Immature natural killer cell (primary cell): Measurements from ENCODE around the gene PURB. TPM values are rescaled to one million over a fixed set of nuclear protein-coding genes. Genes with fewer than 3 reads are reported as not detected.
"Not testable (repeated sequence)": the region's sequence is repeated elsewhere in the genome, so short reads cannot be mapped to it uniquely, and the experiment has no call there.

Source experiments
- DNase-seq, 3 donors: peaks; one replicate each; pipeline ENCODE4 v3.0.0; 2022; ENCODE audit warnings: mixed read lengths in 1 of 3
- H3K27ac Mint-ChIP-seq, 6 donors: one replicate each; pipeline ENCODE4 v1.8.0; 2020; ENCODE audit warnings: mixed read lengths in 6 of 6, mild to moderate bottlenecking in 5 of 6, inconsistent platforms in 4 of 6, moderate library complexity in 3 of 6
- H3K27me3 Mint-ChIP-seq, 3 donors: one replicate each; pipeline ENCODE4 v1.8.0; 2020 to 2021; ENCODE audit warnings: low read depth in 3 of 3, mild to moderate bottlenecking in 3 of 3, mixed read lengths in 3 of 3, moderate library complexity in 3 of 3, inconsistent platforms in 1 of 3
- H3K36me3 Mint-ChIP-seq, 3 donors: one replicate each; pipeline ENCODE4 v1.8.0; 2020; ENCODE audit warnings: mixed read lengths in 3 of 3, inconsistent platforms in 2 of 3, mild to moderate bottlenecking in 2 of 3
- H3K4me1 Mint-ChIP-seq, 2 donors: one replicate each; pipeline ENCODE4 v1.8.0; 2020; ENCODE audit warnings: inconsistent platforms in 2 of 2, mild to moderate bottlenecking in 2 of 2, mixed read lengths in 2 of 2, moderate library complexity in 1 of 2
- H3K4me3 Mint-ChIP-seq, 5 donors: one replicate each; pipeline ENCODE4 v1.8.0; 2020; ENCODE audit warnings: mild to moderate bottlenecking in 5 of 5, mixed read lengths in 5 of 5, inconsistent platforms in 3 of 5, moderate library complexity in 3 of 5
- H3K9me3 Mint-ChIP-seq, 6 donors: one replicate each; pipeline ENCODE4 v1.8.0; 2020; ENCODE audit warnings: mild to moderate bottlenecking in 6 of 6, mixed read lengths in 6 of 6, inconsistent platforms in 4 of 6, moderate library complexity in 3 of 6
- polyA plus RNA-seq, 3 donors: library from polyadenylated mRNA; unstranded; fragments of 300-500 nt; fragmentation: Illumina TruSeq; gene quantifications; one replicate each; pipeline ENCODE4 v1.2.3, GENCODE V29; 2021

Gene PURB
- polyA plus RNA-seq, 3 donors from 2014 or later: 2.4 to 3.2 (median 3.2) TPM

DNA sequence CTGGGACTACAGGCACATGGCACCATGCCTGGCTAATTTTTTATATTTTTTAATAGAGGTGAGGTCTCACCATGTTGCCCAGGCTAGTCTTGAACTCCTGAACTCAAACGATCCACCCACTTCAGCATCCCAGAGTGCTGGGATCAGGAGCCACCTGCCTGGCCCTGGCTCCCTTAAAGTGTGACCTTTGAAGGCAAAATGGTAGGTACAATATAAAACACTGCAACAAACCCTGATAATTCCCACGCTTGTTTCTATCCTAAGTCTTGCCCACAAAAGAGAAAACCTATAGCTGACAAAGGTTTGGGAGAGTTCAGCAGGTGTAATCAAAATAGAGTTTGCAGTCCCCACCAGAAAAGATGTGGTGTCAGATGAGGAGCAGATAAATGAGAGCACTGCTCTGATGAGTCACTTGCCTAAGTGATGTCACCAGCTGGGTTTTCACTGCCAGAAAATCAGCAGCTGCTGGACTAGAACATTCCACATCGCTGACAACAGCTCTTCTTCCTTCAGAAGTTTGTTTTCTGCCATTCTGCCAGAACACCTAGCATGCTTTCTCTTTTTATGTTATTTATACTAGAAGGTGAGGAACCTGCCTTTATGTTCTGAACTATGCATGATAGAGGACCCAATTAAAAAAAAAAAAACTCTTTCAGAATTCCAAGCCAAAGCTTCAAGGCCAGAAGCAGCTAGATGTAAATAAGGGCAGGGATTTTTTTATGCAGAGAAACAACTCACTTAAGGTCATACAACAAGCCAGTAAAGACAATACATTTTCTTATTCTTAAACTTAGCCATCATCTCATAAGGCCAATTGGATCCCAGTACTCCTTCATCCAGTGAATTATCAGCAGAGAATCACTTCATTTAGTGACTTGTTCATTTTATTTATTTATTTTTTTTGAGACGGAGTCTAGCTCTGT, 18.0 kb downstream of the PURB start:
- Mint-ChIP-seq H3K9me3 (no peaks in the 10 kb centered on the region), H3K27ac (no peak overlapping the region), H3K4me3 (no peak overlapping the region), H3K27me3 (peaks cover 0 to 6% (median 2%) of the 10 kb centered on the region in 3 donors), H3K4me1 (no peaks in the 10 kb centered on the region), H3K36me3 (no peaks in the 10 kb centered on the region)
- no peak for DNase-seq

DNA sequence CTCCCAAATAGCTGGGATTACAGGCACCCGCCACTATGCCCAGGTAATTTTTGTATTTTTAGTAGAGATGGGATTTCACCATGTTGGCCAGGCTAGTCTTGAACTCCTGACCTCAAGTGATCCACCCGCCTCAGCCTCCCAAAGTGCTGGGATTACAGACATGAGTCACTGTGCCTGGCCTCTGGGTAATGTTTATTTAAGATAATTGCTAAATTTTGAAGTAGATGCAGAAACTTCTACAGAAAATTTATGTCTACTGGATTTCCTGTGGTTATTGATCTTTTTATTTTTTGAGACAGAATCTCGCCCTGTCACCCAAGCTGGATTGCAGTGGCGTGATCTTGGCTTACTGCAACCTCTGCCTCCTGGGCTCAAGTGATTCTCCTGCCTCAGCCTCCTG, 23.4 kb downstream of the PURB start:
- not testable (repeated sequence) for H3K4me3 Mint-ChIP-seq, DNase-seq, H3K27me3 Mint-ChIP-seq, H3K4me1 Mint-ChIP-seq, H3K36me3 Mint-ChIP-seq, H3K27ac Mint-ChIP-seq, H3K9me3 Mint-ChIP-seq

DNA sequence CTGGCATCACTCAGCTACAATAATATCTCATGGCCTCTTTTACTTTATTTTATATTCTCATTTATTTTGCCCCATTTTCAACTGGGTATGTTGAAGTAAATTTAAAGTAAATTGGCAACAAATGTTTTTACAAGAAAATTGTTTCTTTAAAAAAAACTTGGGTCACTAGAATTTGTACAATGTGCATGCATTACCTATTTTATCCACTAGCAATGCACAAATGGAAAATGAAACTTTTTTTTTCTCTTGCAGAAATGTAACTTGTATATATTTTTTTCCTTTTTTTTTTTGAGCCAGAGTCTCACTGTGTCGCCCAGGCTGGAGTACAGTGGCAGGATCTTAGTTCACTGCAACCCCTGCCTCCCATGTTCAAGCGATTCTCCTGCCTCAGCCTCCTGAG, 27.2 kb downstream of the PURB start:
- H3K36me3 Mint-ChIP-seq: no peaks in the 10 kb centered on the region
- no peak overlapping the region for H3K4me3 Mint-ChIP-seq
- no peak for DNase-seq
- H3K9me3 Mint-ChIP-seq: no peaks in the 10 kb centered on the region
- H3K27ac Mint-ChIP-seq: peak overlapping the region in 1 of 6 donors; percentile 19
- peaks cover 0 to 4% (median 0%) of the 10 kb centered on the region in 3 donors for H3K27me3 Mint-ChIP-seq
- H3K4me1 Mint-ChIP-seq: peaks cover 5 to 6% of the 10 kb centered on the region in 2 donors

DNA sequence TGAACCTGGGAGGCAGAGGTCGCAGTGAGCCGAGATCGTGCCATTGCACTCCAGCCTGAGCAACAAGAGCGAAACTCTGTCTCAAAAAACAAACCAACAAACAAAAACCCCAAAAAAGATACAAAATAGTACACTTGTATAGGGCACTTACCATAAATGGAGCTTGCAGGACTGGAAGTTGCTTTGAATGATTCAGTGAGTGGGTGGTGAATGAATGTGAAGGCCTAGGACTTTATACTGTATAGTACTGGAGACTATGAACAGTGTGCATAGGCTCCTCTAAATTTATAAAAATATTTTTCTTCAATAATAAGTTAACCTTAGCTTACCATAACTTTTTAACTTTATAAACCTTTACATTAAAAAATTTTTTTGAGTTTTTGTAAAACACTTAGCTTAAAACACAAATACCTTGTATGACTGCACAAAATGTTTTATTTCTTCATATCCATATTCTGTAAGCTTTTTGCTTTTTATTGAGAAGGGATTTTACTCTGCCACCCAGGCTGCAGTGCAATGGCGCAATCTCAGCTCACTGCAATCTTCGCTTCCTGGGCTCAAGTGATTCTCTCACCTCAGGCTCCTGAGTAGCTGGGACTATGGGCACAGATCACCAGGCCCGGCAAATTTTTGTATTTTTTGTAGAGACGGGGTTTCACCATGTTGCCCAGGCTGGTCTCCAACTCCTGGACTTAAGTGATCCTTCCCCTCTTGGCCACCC, 30.5 kb downstream of the PURB start:
- H3K27ac Mint-ChIP-seq: no peak overlapping the region
- peaks cover 5 to 6% of the 10 kb centered on the region in 2 donors for H3K4me1 Mint-ChIP-seq
- H3K36me3 Mint-ChIP-seq: no peaks in the 10 kb centered on the region
- no peak overlapping the region for H3K4me3 Mint-ChIP-seq
- DNase-seq: no peak
- no peaks in the 10 kb centered on the region for H3K9me3 Mint-ChIP-seq
- H3K27me3 Mint-ChIP-seq: peaks cover 0 to 4% (median 0%) of the 10 kb centered on the region in 3 donors

DNA sequence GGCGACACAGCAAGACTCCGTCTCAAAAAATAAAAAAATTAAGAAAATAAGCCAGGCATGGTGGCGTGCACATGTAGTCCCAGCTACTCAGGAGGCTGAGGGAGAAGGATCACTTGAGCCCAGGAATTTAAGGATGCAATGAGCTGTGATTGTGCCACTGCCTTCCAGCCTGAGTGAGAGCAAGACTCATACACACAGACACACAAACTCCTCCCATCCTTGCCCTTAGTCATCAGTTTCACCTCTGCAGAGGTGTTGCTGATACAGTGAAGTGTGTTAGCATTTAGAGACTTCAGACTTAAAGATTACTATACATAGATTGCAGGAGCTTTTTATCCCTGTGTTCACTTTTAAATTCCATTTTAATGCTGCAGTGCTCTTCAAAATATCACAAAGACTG, 31.9 kb downstream of the PURB start:
- no peak overlapping the region for H3K4me3 Mint-ChIP-seq
- no peaks in the 10 kb centered on the region for H3K36me3 Mint-ChIP-seq
- no peaks in the 10 kb centered on the region for H3K9me3 Mint-ChIP-seq
- H3K4me1 Mint-ChIP-seq: peaks cover 6 to 13% of the 10 kb centered on the region in 2 donors
- no peak for DNase-seq
- peaks cover 0 to 6% (median under 1%) of the 10 kb centered on the region in 3 donors for H3K27me3 Mint-ChIP-seq
- H3K27ac Mint-ChIP-seq: no peak overlapping the region

DNA sequence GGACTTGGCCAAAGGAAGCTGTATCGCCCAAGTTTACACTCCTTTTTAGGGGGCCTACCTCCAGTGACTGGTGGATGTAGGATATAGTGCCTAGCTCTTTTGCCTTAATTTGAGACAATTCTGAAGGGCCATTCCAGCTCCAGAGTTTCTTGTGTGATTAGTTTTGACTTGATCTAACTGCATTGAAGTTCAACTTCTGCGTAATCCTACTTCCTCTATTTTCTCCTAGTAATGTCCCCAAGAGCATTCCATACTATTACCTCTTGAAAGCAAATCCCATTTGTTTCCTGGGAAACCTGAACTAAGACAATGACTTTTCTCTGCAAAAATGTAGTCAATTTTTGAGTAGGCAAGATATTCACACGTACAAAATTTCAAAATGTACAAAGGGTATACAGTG, 32.7 kb downstream of the PURB start:
- Mint-ChIP-seq H3K36me3 (no peaks in the 10 kb centered on the region), H3K27me3 (peaks cover 4 to 11% (median 7%) of the 10 kb centered on the region in 3 donors), H3K4me3 (no peak overlapping the region), H3K4me1 (peaks cover 6 to 16% of the 10 kb centered on the region in 2 donors), H3K27ac (no peak overlapping the region), H3K9me3 (no peaks in the 10 kb centered on the region)
- DNase-seq: no peak

DNA sequence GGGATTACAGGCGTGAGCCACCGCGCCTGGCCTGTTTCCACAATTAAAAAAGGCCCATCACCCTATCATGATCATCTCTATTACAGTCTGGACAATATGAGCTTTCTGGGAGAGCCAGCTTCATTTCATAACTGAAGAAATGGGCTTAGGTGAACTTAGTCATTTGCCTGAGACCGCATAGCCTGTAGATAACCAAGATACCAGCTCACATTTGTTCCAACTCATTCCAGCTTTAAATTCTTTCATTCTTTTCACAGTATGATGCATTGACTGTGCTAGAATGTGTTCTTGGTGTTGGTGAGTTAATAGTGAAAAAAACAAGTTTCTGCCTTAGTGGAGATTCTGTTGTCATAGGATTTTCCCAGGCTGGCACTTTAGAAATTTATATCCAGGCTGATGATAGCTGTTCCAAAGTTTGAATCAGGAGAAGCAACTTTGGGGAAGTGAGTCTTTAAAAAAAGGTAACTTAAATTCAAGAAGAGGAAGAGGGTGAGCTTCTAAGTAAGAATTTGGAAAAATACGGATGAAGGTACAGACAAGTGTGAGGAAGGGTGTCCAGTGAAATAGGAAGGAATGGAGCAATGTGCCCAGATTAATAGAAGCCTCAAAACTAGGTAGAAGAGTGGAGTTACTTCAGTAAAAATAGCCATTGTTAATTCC, 35.3 kb downstream of the PURB start:
- Mint-ChIP-seq H3K27ac (peak overlapping the region in 5 of 6 donors; percentile 6 to 93 (median 57)), H3K9me3 (no peaks in the 10 kb centered on the region), H3K27me3 (peaks cover 21 to 30% (median 26%) of the 10 kb centered on the region in 3 donors), H3K36me3 (no peaks in the 10 kb centered on the region), H3K4me1 (peaks cover 24 to 32% of the 10 kb centered on the region in 2 donors), H3K4me3 (peak overlapping the region; percentile 52 to 98 (median 96))
- no peak for DNase-seq

DNA sequence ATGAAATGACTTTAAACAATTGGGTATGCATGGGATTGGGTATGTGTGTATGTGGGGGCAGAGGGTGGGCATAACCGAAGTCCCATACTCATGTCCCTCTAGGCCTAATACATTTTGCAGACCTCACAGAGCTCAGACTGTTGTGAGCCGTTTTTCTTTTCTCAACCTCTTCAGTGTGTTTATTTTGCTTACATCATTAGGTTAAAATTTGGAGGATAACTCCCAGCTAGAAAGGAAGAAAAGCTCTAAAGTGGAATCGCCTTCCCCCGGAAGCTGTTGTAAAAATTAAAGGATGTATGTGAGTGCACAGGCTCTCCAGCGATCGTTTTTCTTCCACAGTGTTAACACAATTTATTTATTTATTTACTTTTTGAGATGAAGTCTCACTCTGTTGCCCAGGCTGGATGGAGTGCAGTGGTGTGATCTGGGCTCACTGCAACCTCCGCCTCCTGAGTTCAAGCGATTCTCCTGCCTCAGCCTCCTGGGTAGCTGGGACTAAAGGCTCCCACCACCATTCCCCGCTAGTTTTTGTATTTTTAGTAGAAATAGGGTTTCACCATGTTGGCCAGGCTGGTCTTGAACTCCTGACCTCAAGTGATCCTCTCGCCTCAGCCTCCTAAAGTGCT, 36.0 kb downstream of the PURB start:
- H3K27ac Mint-ChIP-seq: peak overlapping the region; percentile 64 to 99 (median 94)
- peaks cover 21 to 30% (median 26%) of the 10 kb centered on the region in 3 donors for H3K27me3 Mint-ChIP-seq
- peak overlapping the region; percentile 91 to 98 (median 96) for H3K4me3 Mint-ChIP-seq
- no peaks in the 10 kb centered on the region for H3K9me3 Mint-ChIP-seq
- H3K36me3 Mint-ChIP-seq: no peaks in the 10 kb centered on the region
- no peak for DNase-seq
- peaks cover 30 to 38% of the 10 kb centered on the region in 2 donors for H3K4me1 Mint-ChIP-seq

DNA sequence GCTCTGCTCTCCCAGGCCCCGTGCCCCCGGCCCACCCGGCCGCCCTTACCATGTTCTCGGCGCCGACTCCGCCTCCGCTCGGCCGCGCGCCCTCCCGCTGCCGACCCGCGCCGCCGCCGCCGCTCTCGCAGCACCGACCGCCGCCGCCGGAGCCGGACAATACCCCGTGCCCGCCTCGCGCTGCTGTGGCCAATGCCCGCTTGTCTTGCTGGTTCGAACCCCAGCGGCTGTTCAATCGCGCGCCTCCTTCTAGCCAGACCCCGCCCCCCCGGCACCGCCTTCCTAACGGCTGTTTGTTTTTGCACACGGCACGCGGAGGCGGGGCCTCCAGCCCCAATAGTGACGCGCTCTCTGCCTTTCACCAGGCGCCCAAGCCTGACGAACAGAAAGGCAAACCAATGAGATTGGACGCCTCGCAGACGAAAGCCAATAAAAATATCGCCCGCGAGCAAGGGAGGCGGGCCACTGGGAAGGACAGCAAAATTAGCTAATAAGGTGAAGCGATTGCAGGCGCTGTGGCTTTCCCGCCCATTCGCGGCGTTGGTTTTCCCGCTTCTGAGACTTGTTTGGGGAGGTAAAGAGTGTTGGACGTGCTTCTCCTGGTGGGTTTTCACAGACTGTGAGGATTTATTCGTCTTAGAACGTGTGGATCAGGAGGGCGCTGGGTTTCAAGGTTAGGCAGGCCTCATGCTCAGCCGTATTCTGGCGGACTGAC, 37.3 kb downstream of the PURB start, which contains the start of gene H2AZ2:
Gene H2AZ2, minus strand, starts transcription at position 168 of the 715 bp plus-strand sequence. Its CDS starts 116 bp downstream, at position 52.
- peak within 1 kb of the TSS; percentile 94 to 100 (median 99) for H3K27ac Mint-ChIP-seq
- peaks cover 21 to 26% (median 26%) of the 10 kb centered on the region in 3 donors for H3K27me3 Mint-ChIP-seq
- H3K4me1 Mint-ChIP-seq: peaks cover 32 to 40% of the 10 kb centered on the region in 2 donors
- no peaks in the 10 kb centered on the region for H3K9me3 Mint-ChIP-seq
- no peaks in the 10 kb centered on the region for H3K36me3 Mint-ChIP-seq
- DNase-seq: peak; percentile 99 to 100 (median 100)
- peak within 1 kb of the TSS; percentile 95 to 98 (median 96) for H3K4me3 Mint-ChIP-seq

DNA sequence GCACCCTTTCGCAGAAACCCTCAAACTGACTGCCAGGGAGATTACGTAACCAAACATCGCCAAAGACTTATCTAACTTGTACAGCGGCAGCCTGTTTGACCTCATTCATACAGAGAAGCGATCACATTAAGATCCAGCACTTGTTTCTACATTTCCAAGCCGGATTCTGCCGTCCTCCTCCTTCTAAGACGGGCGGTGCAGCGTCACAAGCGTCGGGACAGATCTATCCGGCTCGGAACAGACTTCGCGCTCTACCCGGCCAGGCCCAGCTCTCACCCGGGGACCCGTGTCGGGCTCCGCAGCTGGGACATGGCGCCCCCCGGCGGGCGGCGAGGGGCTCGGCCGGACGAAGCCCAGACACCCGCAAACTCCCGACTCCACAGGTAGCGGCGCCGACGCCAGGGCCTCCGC, 37.8 kb downstream of the PURB start:
- no peaks in the 10 kb centered on the region for H3K9me3 Mint-ChIP-seq
- H3K36me3 Mint-ChIP-seq: peaks cover 0 to 1% (median under 1%) of the 10 kb centered on the region in 3 donors
- peaks cover 34 to 42% of the 10 kb centered on the region in 2 donors for H3K4me1 Mint-ChIP-seq
- peak overlapping the region; percentile 94 to 100 (median 99) for H3K27ac Mint-ChIP-seq
- H3K27me3 Mint-ChIP-seq: peaks cover 21 to 26% (median 26%) of the 10 kb centered on the region in 3 donors
- peak overlapping the region; percentile 93 to 98 (median 96) for H3K4me3 Mint-ChIP-seq
- DNase-seq: peak; percentile 88 to 93 (median 91)

DNA sequence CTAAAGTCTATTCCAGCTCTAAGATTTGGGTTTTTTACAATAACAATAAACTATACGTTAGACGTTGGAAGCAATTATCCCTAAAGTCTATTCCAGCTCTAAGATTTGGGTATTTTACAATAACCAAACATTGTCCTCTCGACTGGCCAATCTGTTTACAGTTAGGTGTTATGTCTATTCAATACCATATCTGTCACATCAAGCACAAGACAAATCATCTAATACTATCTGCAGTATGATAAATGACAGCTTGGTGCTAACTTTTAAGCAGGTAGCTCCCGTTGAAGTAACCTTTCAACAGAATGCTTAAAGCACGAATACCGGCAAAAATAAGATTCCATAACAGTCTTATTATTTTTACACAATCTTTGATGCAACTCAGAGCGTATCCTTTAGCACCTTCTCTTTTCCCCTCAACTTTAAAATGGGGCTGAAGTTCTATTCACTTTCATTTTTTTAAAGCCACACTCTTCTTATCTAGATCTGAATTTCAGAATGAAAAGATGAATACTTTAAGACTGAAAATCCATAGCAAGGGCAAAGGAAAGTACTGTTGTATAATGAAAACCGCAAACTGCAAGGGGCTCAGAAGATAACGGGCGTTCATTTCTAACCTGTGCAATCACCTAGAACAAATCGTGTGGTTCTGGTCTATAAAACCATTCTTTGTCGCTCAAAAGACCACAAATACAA, 38.4 kb downstream of the PURB start:
- H3K9me3 Mint-ChIP-seq: no peaks in the 10 kb centered on the region
- peaks cover 40 to 47% of the 10 kb centered on the region in 2 donors for H3K4me1 Mint-ChIP-seq
- DNase-seq: no peak
- peaks cover 0 to 6% (median 3%) of the 10 kb centered on the region in 3 donors for H3K36me3 Mint-ChIP-seq
- H3K27me3 Mint-ChIP-seq: peaks cover 21 to 26% (median 26%) of the 10 kb centered on the region in 3 donors
- peak overlapping the region; percentile 93 to 98 (median 96) for H3K4me3 Mint-ChIP-seq
- peak overlapping the region; percentile 94 to 100 (median 99) for H3K27ac Mint-ChIP-seq

DNA sequence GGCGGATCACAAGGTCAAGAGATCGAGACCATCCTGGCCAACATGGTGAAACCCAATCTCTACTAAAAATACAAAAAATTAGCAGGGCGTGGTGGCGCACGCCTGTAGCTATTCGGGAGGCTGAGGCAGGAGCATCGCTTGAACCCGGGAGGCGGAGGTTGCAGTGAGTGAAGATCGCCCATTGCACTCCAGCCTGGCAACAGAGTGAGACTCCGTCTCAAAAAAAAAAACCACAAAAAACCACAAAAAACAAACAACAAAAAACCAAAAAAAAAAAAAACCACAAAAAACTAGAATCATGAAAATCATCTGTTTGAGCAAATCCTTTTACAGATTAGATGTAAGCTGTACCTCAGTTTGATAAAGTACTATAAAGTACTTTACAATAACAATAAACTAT, 38.9 kb downstream of the PURB start:
- Mint-ChIP-seq H3K36me3 (peaks cover 0 to 10% (median 8%) of the 10 kb centered on the region in 3 donors), H3K4me3 (peak overlapping the region; percentile 93 to 98 (median 96)), H3K4me1 (peaks cover 46 to 50% of the 10 kb centered on the region in 2 donors), H3K27ac (peak overlapping the region; percentile 94 to 100 (median 99)), H3K27me3 (peaks cover 21 to 26% (median 26%) of the 10 kb centered on the region in 3 donors)
- peak; percentile 24 to 32 (median 31) for DNase-seq
- H3K9me3 Mint-ChIP-seq: not testable (repeated sequence)
